ENCODE results near the gene GNS.
"Not testable (repeated sequence)": the region's sequence is repeated elsewhere in the genome, so short reads cannot be mapped to it uniquely, and the experiment has no call there.

DNA sequence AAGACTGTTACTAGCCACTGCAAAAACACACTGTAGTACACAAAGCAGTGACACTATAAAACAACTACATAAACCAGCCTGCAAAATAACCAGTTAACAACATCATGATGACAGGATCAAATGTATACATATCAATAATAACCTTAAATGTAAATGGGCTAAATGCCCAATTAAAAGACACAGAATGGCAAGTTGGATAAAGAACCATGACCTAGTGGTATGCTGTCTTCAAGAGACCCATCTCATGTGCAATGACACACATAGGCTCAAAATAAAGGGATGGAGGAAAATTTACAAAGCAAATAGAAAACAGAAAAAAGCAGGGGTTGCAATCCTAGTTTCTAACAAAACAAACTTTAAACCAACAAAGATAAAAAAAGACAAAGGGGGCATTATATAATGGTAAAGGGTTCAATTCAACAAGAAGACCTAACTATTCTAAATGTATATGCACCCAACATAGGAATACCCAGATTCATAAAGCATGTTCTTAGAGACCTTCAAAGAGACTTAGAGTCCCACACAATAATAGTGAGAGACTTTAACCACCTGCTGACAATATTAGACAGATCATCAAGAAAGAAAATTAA is 16.0 kb upstream of the GNS start:
- TF ChIP-seq, protein P1, sequence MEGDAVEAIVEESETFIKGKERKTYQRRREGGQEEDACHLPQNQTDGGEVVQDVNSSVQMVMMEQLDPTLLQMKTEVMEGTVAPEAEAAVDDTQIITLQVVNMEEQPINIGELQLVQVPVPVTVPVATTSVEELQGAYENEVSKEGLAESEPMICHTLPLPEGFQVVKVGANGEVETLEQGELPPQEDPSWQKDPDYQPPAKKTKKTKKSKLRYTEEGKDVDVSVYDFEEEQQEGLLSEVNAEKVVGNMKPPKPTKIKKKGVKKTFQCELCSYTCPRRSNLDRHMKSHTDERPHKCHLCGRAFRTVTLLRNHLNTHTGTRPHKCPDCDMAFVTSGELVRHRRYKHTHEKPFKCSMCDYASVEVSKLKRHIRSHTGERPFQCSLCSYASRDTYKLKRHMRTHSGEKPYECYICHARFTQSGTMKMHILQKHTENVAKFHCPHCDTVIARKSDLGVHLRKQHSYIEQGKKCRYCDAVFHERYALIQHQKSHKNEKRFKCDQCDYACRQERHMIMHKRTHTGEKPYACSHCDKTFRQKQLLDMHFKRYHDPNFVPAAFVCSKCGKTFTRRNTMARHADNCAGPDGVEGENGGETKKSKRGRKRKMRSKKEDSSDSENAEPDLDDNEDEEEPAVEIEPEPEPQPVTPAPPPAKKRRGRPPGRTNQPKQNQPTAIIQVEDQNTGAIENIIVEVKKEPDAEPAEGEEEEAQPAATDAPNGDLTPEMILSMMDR (IDR thresholded peaks at IDR 0.05): not testable (repeated sequence)
- not testable (repeated sequence) for TF ChIP-seq POLR2A (IDR thresholded peaks at IDR 0.05)

All from ovary (tissue), 3 donors.